Measurements from ENCODE around the gene PIP5K1C.

Gene PIP5K1C

GRCh38 chr19:3614858-3615505 lies 85.3 kb downstream of the PIP5K1C start:
- H4K20me1 ChIP-seq (ENCODE audit: insufficient read depth, low read length): peaks cover 5% of the 10 kb centered on the region; the same call in 1 of the 2 replicates
- H3K4me3 ChIP-seq (ENCODE audit: low read depth in 1 of 2, low read length in 2 of 2): no peak overlapping the region
- DNase-seq (no peak), ATAC-seq (ENCODE audit: insufficient read depth, low read depth) (no peak)
- H2AFZ ChIP-seq (ENCODE audit: low read depth, low read length): no peak overlapping the region
- H3K4me1 ChIP-seq (ENCODE audit: insufficient read depth, low read length): no peaks in the 10 kb centered on the region
- no peak overlapping the region for H3K9ac ChIP-seq (ENCODE audit: low read depth, low read length)
- TF ChIP-seq EZH2 (IDR thresholded peaks at IDR 0.05; ENCODE audit: borderline replicate concordance, low read depth, low read length, severe bottlenecking): no peak
- no peak for TF ChIP-seq CTCF (IDR thresholded peaks at IDR 0.05; ENCODE audit: borderline replicate concordance, extremely low read depth, low read length, poor library complexity, severe bottlenecking)
- no peak overlapping the region for H3K27ac ChIP-seq (ENCODE audit: low read length)
- no peaks in the 10 kb centered on the region for H3K79me2 ChIP-seq (ENCODE audit: insufficient read depth, low read length)
- peaks cover 63% of the 10 kb centered on the region for H3K36me3 ChIP-seq (ENCODE audit: insufficient read depth, low read length)
- no peak overlapping the region for H3K4me2 ChIP-seq (ENCODE audit: insufficient read depth, low read length)
- H3K9me3 ChIP-seq (ENCODE audit: insufficient read depth, low read length, severe bottlenecking): no peaks in the 10 kb centered on the region
- no peaks in the 10 kb centered on the region for H3K27me3 ChIP-seq (ENCODE audit: insufficient read depth, low read length, poor library complexity)

GRCh38 chr19:3613818-3614661 lies 86.2 kb downstream of the PIP5K1C start:
- Histone ChIP-seq H3K79me2 (ENCODE audit: insufficient read depth, low read length) (no peaks in the 10 kb centered on the region), H2AFZ (ENCODE audit: low read depth, low read length) (no peak overlapping the region), H3K27me3 (ENCODE audit: insufficient read depth, low read length, poor library complexity) (no peaks in the 10 kb centered on the region), H3K9me3 (ENCODE audit: insufficient read depth, low read length, severe bottlenecking) (no peaks in the 10 kb centered on the region), H3K4me3 (ENCODE audit: low read depth in 1 of 2, low read length in 2 of 2) (no peak overlapping the region), H3K27ac (ENCODE audit: low read length) (no peak overlapping the region), H3K4me1 (ENCODE audit: insufficient read depth, low read length) (no peaks in the 10 kb centered on the region), H3K4me2 (ENCODE audit: insufficient read depth, low read length) (no peak overlapping the region), H3K36me3 (ENCODE audit: insufficient read depth, low read length) (peaks cover 54% of the 10 kb centered on the region), H4K20me1 (ENCODE audit: insufficient read depth, low read length) (peaks cover 2% of the 10 kb centered on the region; the same call in 1 of the 2 replicates), H3K9ac (ENCODE audit: low read depth, low read length) (no peak overlapping the region)
- no peak for DNase-seq
- TF ChIP-seq CTCF (IDR thresholded peaks at IDR 0.05; ENCODE audit: borderline replicate concordance, extremely low read depth, low read length, poor library complexity, severe bottlenecking) (no peak), EZH2 (IDR thresholded peaks at IDR 0.05; ENCODE audit: borderline replicate concordance, low read depth, low read length, severe bottlenecking) (no peak)
- no peak for ATAC-seq (ENCODE audit: insufficient read depth, low read depth)

GRCh38 chr19:3612901-3613741 lies 87.1 kb downstream of the PIP5K1C start:
- peaks cover 45% of the 10 kb centered on the region for H3K36me3 ChIP-seq (ENCODE audit: insufficient read depth, low read length)
- ATAC-seq (ENCODE audit: insufficient read depth, low read depth) (no peak), DNase-seq (no peak)
- no peaks in the 10 kb centered on the region for H4K20me1 ChIP-seq (ENCODE audit: insufficient read depth, low read length)
- TF ChIP-seq EZH2 (IDR thresholded peaks at IDR 0.05; ENCODE audit: borderline replicate concordance, low read depth, low read length, severe bottlenecking): no peak
- no peak overlapping the region for H2AFZ ChIP-seq (ENCODE audit: low read depth, low read length)
- no peaks in the 10 kb centered on the region for H3K27me3 ChIP-seq (ENCODE audit: insufficient read depth, low read length, poor library complexity)
- no peak overlapping the region for H3K9ac ChIP-seq (ENCODE audit: low read depth, low read length)
- H3K79me2 ChIP-seq (ENCODE audit: insufficient read depth, low read length): no peaks in the 10 kb centered on the region
- H3K9me3 ChIP-seq (ENCODE audit: insufficient read depth, low read length, severe bottlenecking): no peaks in the 10 kb centered on the region
- no peak overlapping the region for H3K4me2 ChIP-seq (ENCODE audit: insufficient read depth, low read length)
- no peaks in the 10 kb centered on the region for H3K4me1 ChIP-seq (ENCODE audit: insufficient read depth, low read length)
- H3K27ac ChIP-seq (ENCODE audit: low read length): no peak overlapping the region
- no peak overlapping the region for H3K4me3 ChIP-seq (ENCODE audit: low read depth in 1 of 2, low read length in 2 of 2)
